GM06990 (cell line): ENCODE data around the gene TMEM222.

ENCODE experiments used
- DNase-seq: peaks from one replicate; pipeline ENCODE4 v3.0.0-alpha.2; 2011; ENCODE audit not compliant: insufficient read length; ENCODE audit errors: extremely low read depth
- H3K27me3 ChIP-seq: replicated peaks from 2 replicates; pipeline ENCODE4 v1.6.0; 2011; ENCODE audit warnings: low read length; ENCODE audit not compliant: control insufficient read depth, insufficient read depth
- H3K36me3 ChIP-seq: 2 replicates; pipeline ENCODE4 v1.5.1; 2011; ENCODE audit warnings: low read length; ENCODE audit not compliant: control insufficient read depth, insufficient read depth
- H3K4me3 ChIP-seq: replicated peaks from 2 replicates; pipeline ENCODE4 v1.5.1; 2011; ENCODE audit warnings: low read depth, mild to moderate bottlenecking, control low read depth, low read length
- TF ChIP-seq, protein P1 (sequence below): IDR thresholded peaks from 2 replicates; pipeline ENCODE4 v1.5.1; 2011; ENCODE audit warnings: low read length, control low read depth, mild to moderate bottlenecking, inconsistent platforms; ENCODE audit not compliant: insufficient read depth, poor library complexity, severe bottlenecking

Gene TMEM222

GRCh38 chr1:27322569-27323240, 742 bp downstream of the TMEM222 start:
- TF ChIP-seq, protein P1, sequence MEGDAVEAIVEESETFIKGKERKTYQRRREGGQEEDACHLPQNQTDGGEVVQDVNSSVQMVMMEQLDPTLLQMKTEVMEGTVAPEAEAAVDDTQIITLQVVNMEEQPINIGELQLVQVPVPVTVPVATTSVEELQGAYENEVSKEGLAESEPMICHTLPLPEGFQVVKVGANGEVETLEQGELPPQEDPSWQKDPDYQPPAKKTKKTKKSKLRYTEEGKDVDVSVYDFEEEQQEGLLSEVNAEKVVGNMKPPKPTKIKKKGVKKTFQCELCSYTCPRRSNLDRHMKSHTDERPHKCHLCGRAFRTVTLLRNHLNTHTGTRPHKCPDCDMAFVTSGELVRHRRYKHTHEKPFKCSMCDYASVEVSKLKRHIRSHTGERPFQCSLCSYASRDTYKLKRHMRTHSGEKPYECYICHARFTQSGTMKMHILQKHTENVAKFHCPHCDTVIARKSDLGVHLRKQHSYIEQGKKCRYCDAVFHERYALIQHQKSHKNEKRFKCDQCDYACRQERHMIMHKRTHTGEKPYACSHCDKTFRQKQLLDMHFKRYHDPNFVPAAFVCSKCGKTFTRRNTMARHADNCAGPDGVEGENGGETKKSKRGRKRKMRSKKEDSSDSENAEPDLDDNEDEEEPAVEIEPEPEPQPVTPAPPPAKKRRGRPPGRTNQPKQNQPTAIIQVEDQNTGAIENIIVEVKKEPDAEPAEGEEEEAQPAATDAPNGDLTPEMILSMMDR: no peak
- Histone ChIP-seq H3K4me3 (peak overlapping the region; percentile 98), H3K36me3 (peaks cover 11% of the 10 kb centered on the region), H3K27me3 (no peaks in the 10 kb centered on the region)
- no peak for DNase-seq

GRCh38 chr1:27325286-27325685, 3.3 kb downstream of the TMEM222 start:
- Histone ChIP-seq H3K4me3 (no peak overlapping the region), H3K36me3 (peaks cover 12% of the 10 kb centered on the region), H3K27me3 (no peaks in the 10 kb centered on the region)
- TF ChIP-seq, protein P1: no peak
- no peak for DNase-seq

DNA sequence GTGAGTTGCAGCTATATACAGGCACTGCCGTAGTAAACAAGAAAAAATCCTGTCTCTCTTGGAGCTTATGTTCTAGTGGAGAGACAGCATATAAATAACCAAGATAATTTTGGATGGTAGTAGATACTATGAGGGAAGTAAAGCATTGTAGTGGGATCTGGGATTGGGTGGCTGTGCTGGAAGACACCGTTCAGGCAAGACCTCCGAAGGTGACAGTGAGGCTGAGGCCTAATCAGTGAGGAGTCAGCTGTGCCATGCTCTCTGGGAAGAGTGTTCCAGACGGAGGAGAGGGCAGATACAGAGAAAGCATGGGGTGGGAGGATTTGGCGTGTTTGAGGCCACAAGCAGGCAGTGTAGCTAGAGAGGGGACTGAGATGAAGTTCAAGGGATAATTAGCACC, 6.0 kb downstream of the TMEM222 start:
- Histone ChIP-seq H3K4me3 (no peak overlapping the region), H3K27me3 (no peaks in the 10 kb centered on the region), H3K36me3 (peaks cover 30% of the 10 kb centered on the region)
- TF ChIP-seq, protein P1: no peak
- DNase-seq: no peak

DNA sequence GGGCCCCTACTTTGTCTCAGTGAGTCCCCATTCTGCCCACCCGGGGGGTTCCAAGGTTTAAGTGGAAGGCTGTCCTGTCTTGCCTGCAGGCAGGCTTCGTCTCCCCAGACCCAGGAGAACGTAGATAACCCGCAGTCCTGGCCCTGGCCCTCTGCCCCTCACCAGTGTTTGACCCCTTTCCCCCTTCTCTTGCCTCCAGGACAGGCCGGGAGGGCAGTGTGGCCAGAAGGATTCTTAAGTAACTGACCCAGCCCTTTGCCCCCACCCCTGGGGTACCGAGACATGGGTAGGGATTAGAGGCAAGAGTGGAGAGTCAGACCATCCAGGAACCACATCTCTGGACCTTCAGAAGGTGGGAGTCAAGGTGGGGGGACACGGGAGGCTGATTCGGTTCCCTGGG, 8.8 kb downstream of the TMEM222 start:
- TF ChIP-seq, protein P1: no peak
- peaks cover 42% of the 10 kb centered on the region for H3K36me3 ChIP-seq
- H3K27me3 ChIP-seq: no peaks in the 10 kb centered on the region
- H3K4me3 ChIP-seq: no peak overlapping the region
- DNase-seq: no peak

DNA sequence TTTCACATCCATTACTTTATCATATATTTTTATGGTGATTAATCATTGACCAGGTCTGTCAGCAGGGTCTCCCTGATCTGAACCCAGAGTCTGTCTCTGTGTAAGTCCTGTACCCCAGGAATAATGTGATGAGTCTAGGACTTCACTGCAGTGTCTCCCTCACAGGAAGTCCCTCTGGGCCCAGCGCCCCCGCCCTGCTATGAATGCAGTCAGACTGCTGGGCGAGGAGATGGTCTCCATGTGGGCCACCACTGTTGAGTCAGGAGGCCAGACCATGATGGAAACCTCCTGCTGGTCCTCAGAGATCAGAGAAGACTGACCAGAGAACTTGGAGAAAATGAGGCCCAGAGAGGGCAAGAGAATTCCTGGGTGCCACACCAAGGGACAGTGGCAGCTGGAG, 9.5 kb downstream of the TMEM222 start:
- Histone ChIP-seq H3K27me3 (no peaks in the 10 kb centered on the region), H3K4me3 (no peak overlapping the region), H3K36me3 (peaks cover 47% of the 10 kb centered on the region)
- TF ChIP-seq, protein P1: no peak
- DNase-seq: no peak

GRCh38 chr1:27331922-27332321, 10.0 kb downstream of the TMEM222 start:
- Histone ChIP-seq H3K4me3 (no peak overlapping the region), H3K27me3 (no peaks in the 10 kb centered on the region), H3K36me3 (peaks cover 48% of the 10 kb centered on the region)
- TF ChIP-seq, protein P1: no peak
- no peak for DNase-seq
